Erythroblast (primary cell): ENCODE measurements around the gene ALPL.

Source experiments
- DNase-seq, 2 experiments: peaks; one replicate each; lab custom pipeline; 2025; lab: John Stamatoyannopoulos, UW
- GATA1 ChIP-seq: IDR thresholded peaks from 2 replicates; pipeline ENCODE4 v1.6.1; 2011; ENCODE audit warnings: low read depth, mild to moderate bottlenecking, control low read depth, low read length, moderate library complexity
- POLR2A ChIP-seq: IDR thresholded peaks from 2 replicates; pipeline ENCODE4 v1.6.1; 2011; ENCODE audit warnings: mild to moderate bottlenecking, low read length

The ALPL gene

GRCh38 chr1:21532496-21532895 is 23.3 kb downstream of the ALPL start:
- DNase-seq: no peak
- no peak for TF ChIP-seq POLR2A
- no peak for TF ChIP-seq GATA1

DNA sequence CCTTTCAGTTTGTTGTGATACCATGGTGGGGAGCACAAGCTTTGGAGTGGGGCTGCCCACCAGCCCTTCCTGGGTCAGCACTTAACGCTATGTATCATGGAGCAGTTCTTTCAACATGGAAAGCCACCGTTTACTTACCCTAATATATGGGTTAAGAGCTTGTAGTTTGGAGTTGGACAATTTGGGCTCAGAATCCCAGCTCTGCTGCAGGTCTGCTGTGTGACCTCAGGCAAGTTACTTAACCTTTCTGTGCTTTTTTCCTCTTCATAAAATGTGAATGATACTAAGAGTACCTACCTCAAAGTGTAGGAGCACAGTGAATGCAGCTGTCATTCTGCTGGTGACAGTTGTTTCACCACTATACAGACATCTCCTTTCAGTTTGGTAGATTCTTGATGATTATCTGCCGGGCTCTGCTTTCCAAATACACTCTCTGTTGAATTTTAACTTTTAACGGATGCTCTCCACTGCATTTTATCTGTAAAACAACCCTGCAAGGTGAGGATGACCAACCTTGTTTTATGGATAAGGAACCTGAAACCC is 23.8 kb downstream of the ALPL start:
- TF ChIP-seq POLR2A: no peak
- no peak for TF ChIP-seq GATA1
- DNase-seq: no peak

GRCh38 chr1:21534146-21534545 is 24.9 kb downstream of the ALPL start:
- TF ChIP-seq POLR2A (no peak), GATA1 (no peak)
- no peak for DNase-seq

GRCh38 chr1:21534674-21535378 is 25.6 kb downstream of the ALPL start:
- peak; percentile 78 to 79 for DNase-seq
- TF ChIP-seq GATA1 (no peak), POLR2A (no peak)

DNA sequence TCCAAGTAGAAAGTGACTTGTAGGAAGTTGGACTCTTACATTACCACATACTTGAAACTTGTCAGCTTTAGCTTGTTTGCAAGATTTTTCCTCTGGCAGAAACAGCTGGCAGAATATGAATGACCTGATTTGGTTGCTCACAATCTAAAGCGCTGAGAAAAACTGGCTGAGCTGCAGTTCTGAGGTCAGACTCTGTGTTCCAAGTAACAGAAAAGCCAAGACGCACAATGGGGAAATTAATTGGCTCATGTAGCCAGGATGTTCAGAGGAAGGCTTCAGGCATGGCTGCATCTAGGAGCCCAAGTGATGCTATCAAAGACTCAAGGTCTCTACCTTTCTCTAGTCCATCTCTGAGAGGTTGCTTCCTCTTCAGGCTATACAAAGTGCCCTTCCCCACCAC is 27.0 kb downstream of the ALPL start:
- DNase-seq: no peak

GRCh38 chr1:21537511-21537931 is 28.3 kb downstream of the ALPL start:
- no peak for TF ChIP-seq POLR2A
- TF ChIP-seq GATA1: no peak
- DNase-seq: no peak

More for the DNA sequence above, 27.0 kb downstream of the ALPL start:
- TF ChIP-seq GATA1 (no peak), POLR2A (no peak)

GRCh38 chr1:21537932-21538630 is 28.9 kb downstream of the ALPL start:
- TF ChIP-seq POLR2A (no peak), GATA1 (no peak)
- DNase-seq: no peak

- peak in 1 of 2 experiments; percentile 13 for DNase-seq
Observed at GRCh38 chr1:21539933-21540332, 30.7 kb downstream of the ALPL start.

GRCh38 chr1:21541329-21541728 is 32.1 kb downstream of the ALPL start:
- no peak for TF ChIP-seq GATA1
- no peak for TF ChIP-seq POLR2A
- no peak for DNase-seq

More at GRCh38 chr1:21539933-21540332, 30.7 kb downstream of the ALPL start:
- no peak for TF ChIP-seq GATA1
- TF ChIP-seq POLR2A: no peak

GRCh38 chr1:21541835-21542234 is 32.6 kb downstream of the ALPL start:
- no peak for DNase-seq
- TF ChIP-seq POLR2A: no peak
- no peak for TF ChIP-seq GATA1

- DNase-seq: no peak
- TF ChIP-seq GATA1 (no peak), POLR2A (no peak)
Observed at GRCh38 chr1:21543598-21543997, 34.4 kb downstream of the ALPL start.

GRCh38 chr1:21544095-21544494 is 34.9 kb downstream of the ALPL start:
- TF ChIP-seq POLR2A: no peak
- TF ChIP-seq GATA1: no peak
- no peak for DNase-seq

DNA sequence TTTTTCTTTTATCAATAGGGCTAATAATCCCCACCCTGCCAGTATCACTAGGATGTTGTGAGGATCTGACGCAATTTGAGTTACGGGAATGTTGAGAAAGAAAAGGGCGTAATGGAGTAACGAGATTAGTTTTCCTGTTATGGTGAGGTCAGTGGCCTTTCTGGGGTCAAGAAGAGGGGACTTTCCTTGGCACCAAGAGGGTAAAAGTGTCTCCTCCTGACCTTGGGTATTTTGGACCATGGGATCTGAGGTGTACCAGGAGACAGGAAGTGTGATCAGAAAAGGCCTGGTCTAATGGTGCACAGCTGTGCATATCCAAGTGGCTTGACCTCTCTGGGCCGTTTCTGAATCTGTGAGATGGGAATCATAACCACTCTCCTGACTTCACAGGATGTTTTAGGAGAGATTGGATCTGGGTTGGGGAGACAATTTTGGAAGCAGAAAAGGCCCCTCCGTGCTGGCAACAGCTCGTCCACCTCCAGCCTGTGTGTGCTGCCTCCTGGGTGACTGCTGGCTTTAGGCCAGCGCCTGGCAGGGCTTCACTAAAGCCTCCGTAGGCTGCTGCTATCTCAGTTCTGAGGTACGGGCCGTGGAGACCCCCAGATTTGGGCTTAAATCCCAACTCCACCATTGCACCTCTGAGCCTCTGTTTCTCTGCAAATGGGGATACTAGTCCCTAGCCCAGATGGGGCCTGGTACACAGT is 37.1 kb downstream of the ALPL start:
- TF ChIP-seq GATA1 (no peak), POLR2A (no peak)
- DNase-seq: no peak

DNA sequence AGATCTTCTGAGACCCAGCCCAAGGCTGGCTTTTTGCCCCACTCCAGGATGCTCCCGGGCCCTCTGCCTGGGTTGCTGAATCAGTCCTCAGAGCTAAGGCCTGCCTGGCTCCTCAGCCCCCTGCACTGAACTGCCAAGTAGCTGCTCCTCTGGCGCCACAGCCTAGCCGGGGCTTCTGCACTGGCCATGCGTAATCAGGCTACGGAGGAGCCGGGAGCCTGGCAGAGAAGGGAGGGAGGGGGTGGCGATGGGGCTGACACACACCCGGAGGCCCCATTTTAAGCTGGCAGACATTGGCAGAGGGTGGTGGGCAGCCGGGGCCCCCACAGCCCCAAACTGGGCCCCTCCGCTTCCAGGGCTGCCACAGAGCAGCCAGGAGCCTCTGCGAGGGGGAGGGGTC is 38.7 kb downstream of the ALPL start:
- no peak for TF ChIP-seq POLR2A
- TF ChIP-seq GATA1: no peak
- DNase-seq: no peak

- no peak for DNase-seq
- TF ChIP-seq POLR2A (no peak), GATA1 (no peak)
Observed at GRCh38 chr1:21550097-21550496, 40.9 kb downstream of the ALPL start.
